A549 (cell line): Measurements from ENCODE around the gene GYS1. TPM values are rescaled to one million over a fixed set of nuclear protein-coding genes. Genes with fewer than 3 reads are reported as not detected.

Experiments used
- ATAC-seq, 2 experiments: fragments of 200-7000 bp in 1 of 2; fragments of >200 bp in 1 of 2; cut with Nextera tagmentation in 1 of 2; cut with Tn5 transposase in 1 of 2; 3 replicates each; pipeline versions ENCODE4 v1.8.0 to v1.9.1; 2018 to 2020; ENCODE audit warnings: mild to moderate bottlenecking in 1 of 2, moderate library complexity in 1 of 2
- CTCF ChIA-PET: fragments of 300-600 bp; sonication (Branson Sonifier 250); formaldehyde crosslinking; extraction: SDS; loops from one replicate; lab custom pipeline; 2021; ENCODE audit warnings: antibody characterized with exemption, inconsistent platforms; lab: Yijun Ruan, JAX
- POLR2A ChIA-PET: fragments of 350-600 bp; formaldehyde crosslinking; extraction: SDS; loops from one replicate; lab custom pipeline; 2021; ENCODE audit warnings: antibody characterized with exemption, inconsistent platforms; lab: Yijun Ruan, JAX
- DNase-seq, 2 experiments: peaks; one replicate each; pipeline versions ENCODE4 v3.0.0 to v3.0.0-alpha.2; 2011 to 2016; ENCODE audit warnings: low read depth in 1 of 2, low spot score in 1 of 2
- FAIRE-seq: peaks from 2 replicates; lab custom pipeline; 2011; peaks lifted over from hg19 to GRCh38; lab: Jason Lieb, UNC
- H3K27ac ChIP-seq, 2 experiments: fragments of >200 bp; sonication (Bioruptor Twin); formaldehyde crosslinking; 3 replicates each; pipeline ENCODE4 v1.5.1; 2016 to 2017
- H3K4me1 ChIP-seq: fragments of >200 bp; sonication (Bioruptor Twin); formaldehyde crosslinking; 3 replicates; pipeline ENCODE4 v1.6.1; 2016
- H3K4me2 ChIP-seq: fragments of >200 bp; sonication (Bioruptor Twin); formaldehyde crosslinking; 3 replicates; pipeline ENCODE4 v1.6.1; 2016
- H3K4me3 ChIP-seq: fragments of >200 bp; sonication (Bioruptor Twin); formaldehyde crosslinking; 3 replicates; pipeline ENCODE4 v1.5.1; 2016
- H3K9me3 ChIP-seq: fragments of >200 bp; sonication (Bioruptor Twin); formaldehyde crosslinking; 3 replicates; pipeline ENCODE4 v1.6.1; 2016
- BCL3 ChIP-seq: fragments of >200 bp; sonication (Bioruptor Twin); formaldehyde crosslinking; IDR thresholded peaks from 3 replicates; pipeline ENCODE4 v1.6.1; 2016
- CBX8 ChIP-seq: fragments of 200-600 bp; sonication (generic); IDR thresholded peaks from 2 replicates; pipeline ENCODE4 v1.6.1; 2016
- CHD2 ChIP-seq: fragments of 150-350 bp; IDR thresholded peaks from 2 replicates; pipeline ENCODE4 v1.6.1; 2014; ENCODE audit warnings: low read length; ENCODE audit not compliant: partially characterized antibody
- CTCF ChIP-seq: fragments of >200 bp; sonication (Bioruptor Twin); formaldehyde crosslinking; IDR thresholded peaks from 3 replicates; pipeline ENCODE4 v1.5.1; 2016
- EHF ChIP-seq: fragments of 250-450 bp; sonication (Bioruptor Pico); IDR thresholded peaks from 2 replicates; pipeline ENCODE4 v1.5.0; 2020; ENCODE audit warnings: mild to moderate bottlenecking
- EHMT2 ChIP-seq: fragments of 200-600 bp; sonication (generic); IDR thresholded peaks from 2 replicates; pipeline ENCODE4 v1.6.1; 2016; ENCODE audit warnings: antibody characterized with exemption, low read depth, mild to moderate bottlenecking, moderate library complexity
- EP300 ChIP-seq, 2 experiments: fragments of >200 bp; sonication (Bioruptor Twin); formaldehyde crosslinking; IDR thresholded peaks; 2 replicates in 1 of 2; 3 replicates in 1 of 2; pipeline ENCODE4 v1.6.1; 2016 to 2017
- ESRRA ChIP-seq: fragments of 150-350 bp; IDR thresholded peaks from 2 replicates; pipeline ENCODE4 v1.6.1; 2014; ENCODE audit warnings: mild to moderate bottlenecking, low read length, borderline replicate concordance
- FOSB ChIP-seq: fragments of 250-450 bp; sonication (Bioruptor Pico); IDR thresholded peaks from 2 replicates; pipeline ENCODE4 v1.5.0; 2020; ENCODE audit warnings: mild to moderate bottlenecking, moderate library complexity
- FOXS1 ChIP-seq: fragments of 250-450 bp; sonication (Bioruptor Pico); IDR thresholded peaks from 2 replicates; pipeline ENCODE4 v1.5.0; 2020; ENCODE audit warnings: mild to moderate bottlenecking, moderate library complexity
- GATA3 ChIP-seq: IDR thresholded peaks from 2 replicates; pipeline ENCODE4 v1.6.1; 2012; ENCODE audit warnings: borderline replicate concordance
- HDAC2 ChIP-seq: fragments of 200-600 bp; sonication (generic); IDR thresholded peaks from 2 replicates; pipeline ENCODE4 v1.6.1; 2016
- HMGXB4 ChIP-seq: fragments of 250-450 bp; sonication (Bioruptor Pico); IDR thresholded peaks from 2 replicates; pipeline ENCODE4 v1.5.0; 2021; ENCODE audit warnings: mild to moderate bottlenecking, moderate library complexity, borderline replicate concordance
- KDM5A ChIP-seq: fragments of 200-600 bp; sonication (generic); IDR thresholded peaks from 2 replicates; pipeline ENCODE4 v1.6.1; 2016; ENCODE audit warnings: antibody characterized with exemption, mild to moderate bottlenecking
- MAFK ChIP-seq: fragments of 450-650 bp; IDR thresholded peaks from 2 replicates; pipeline ENCODE4 v1.6.1; 2014; ENCODE audit not compliant: partially characterized antibody
- NFE2L2 ChIP-seq: fragments of 150-350 bp; conservative IDR thresholded peaks from 2 replicates; pipeline ENCODE4 v1.6.1; 2014; ENCODE audit warnings: low read length
- NPAS2 ChIP-seq: fragments of 250-450 bp; sonication (Bioruptor Pico); IDR thresholded peaks from 2 replicates; pipeline ENCODE4 v1.8.0; 2022; ENCODE audit warnings: mild to moderate bottlenecking, moderate library complexity, borderline replicate concordance
- NR3C1 ChIP-seq: fragments of >200 bp; sonication (Bioruptor Twin); formaldehyde crosslinking; IDR thresholded peaks from 3 replicates; pipeline ENCODE4 v1.6.1; 2017
- POLR2A ChIP-seq: IDR thresholded peaks from 2 replicates; pipeline ENCODE4 v1.6.1; 2012; ENCODE audit warnings: mild to moderate bottlenecking, low read length
- RAD21 ChIP-seq, 2 experiments: fragments of >200 bp in 1 of 2; sonication (Bioruptor Twin) in 1 of 2; formaldehyde crosslinking in 1 of 2; IDR thresholded peaks in 1 of 2; conservative IDR thresholded peaks in 1 of 2; 2 replicates in 1 of 2; 3 replicates in 1 of 2; pipeline ENCODE4 v1.6.1; 2012 to 2018; ENCODE audit warnings: inconsistent platforms in 1 of 2
- RCOR1 ChIP-seq: fragments of 150-350 bp; IDR thresholded peaks from 2 replicates; pipeline ENCODE4 v1.6.1; 2014; ENCODE audit warnings: antibody characterized with exemption, low read length, low read depth
- SREBF2 ChIP-seq: fragments of 450-650 bp; IDR thresholded peaks from 2 replicates; pipeline ENCODE4 v1.6.1; 2014; ENCODE audit warnings: mild to moderate bottlenecking, moderate library complexity
- TFCP2L1 ChIP-seq: fragments of 250-450 bp; sonication (Bioruptor Pico); IDR thresholded peaks from 2 replicates; pipeline ENCODE4 v1.5.0; 2021; ENCODE audit warnings: mild to moderate bottlenecking
- USF2 ChIP-seq: fragments of 450-650 bp; IDR thresholded peaks from 2 replicates; pipeline ENCODE4 v1.6.1; 2014; ENCODE audit warnings: antibody characterized with exemption
- ZFP36 ChIP-seq: fragments of 450-650 bp; IDR thresholded peaks from 2 replicates; pipeline ENCODE4 v1.6.1; 2014; ENCODE audit warnings: borderline replicate concordance; ENCODE audit not compliant: partially characterized antibody
- ZSCAN20 ChIP-seq: fragments of 250-450 bp; sonication (Bioruptor Pico); IDR thresholded peaks from 2 replicates; pipeline ENCODE4 v1.8.0; 2022; ENCODE audit warnings: mild to moderate bottlenecking, moderate library complexity
- WGBS: methylation state at CpG from one replicate; pipeline ENCODE4 v1.1.6; 2017; ENCODE audit errors: missing lambda C conversion rate; 5-methylcytosine and 5-hydroxymethylcytosine counted together
- polyA plus RNA-seq, 4 experiments: library from polyadenylated mRNA; depleted of rRNA in 3 of 4; stranded (reverse); fragments of >200 nt; fragmentation: RNase III in 1 of 4; extraction: RNeasy Plus Mini Kit Qiagen cat#74134 plus additional on column Dnase treatment in 1 of 4; gene quantifications; 2 replicates in 3 of 4; 3 replicates in 1 of 4; pipeline ENCODE4 v1.2.3, GENCODE V29; 2011 to 2017
- TF ChIP-seq, protein P1 (sequence below): fragments of 250-450 bp; sonication (Bioruptor Pico); IDR thresholded peaks from 2 replicates; pipeline ENCODE4 v1.5.0; 2020; ENCODE audit warnings: low read depth, mild to moderate bottlenecking, moderate library complexity
- TF ChIP-seq, protein P2 (sequence below): fragments of 200-600 bp; sonication (generic); IDR thresholded peaks from 2 replicates; pipeline ENCODE4 v1.6.1; 2016; ENCODE audit warnings: antibody characterized with exemption, mild to moderate bottlenecking, moderate library complexity
- TF ChIP-seq, protein P3 (sequence below): IDR thresholded peaks from 2 replicates; pipeline ENCODE4 v1.6.1; 2012; ENCODE audit warnings: low read depth, borderline replicate concordance

Gene GYS1
- polyA plus RNA-seq, 2 of the 4 experiments (the other 2 are of a cell fraction), result 10.3 to 24.8 TPM

- CTCF ChIA-PET, result interaction anchor here (0.6 to 18.4 kb wide), 7 partner anchors 11 to 694 kb away, joined by 3 to 332 read pairs (median 7); partner anchors contain the start of genes GYS1 and RUVBL2
- H3K27ac ChIP-seq, result peak overlapping the region; percentile 92 to 96
- no peak for TF ChIP-seq EHF (CRISPR knock-in tag)
- no peak for TF ChIP-seq SREBF2
- no peak for TF ChIP-seq EHMT2
- TF ChIP-seq GATA3, result no peak
- 0 out of 2 replicates have a peak, but pooled peaks have one; percentile 67 for TF ChIP-seq TFCP2L1 (CRISPR knock-in tag)
- no peak for TF ChIP-seq RCOR1
- TF ChIP-seq ZFP36, result no peak
- no peak for TF ChIP-seq HMGXB4 (CRISPR knock-in tag)
- no peak; the same call in 1 of the 2 replicates for TF ChIP-seq HDAC2
- TF ChIP-seq ESRRA, result no peak
- TF ChIP-seq, protein P1, sequence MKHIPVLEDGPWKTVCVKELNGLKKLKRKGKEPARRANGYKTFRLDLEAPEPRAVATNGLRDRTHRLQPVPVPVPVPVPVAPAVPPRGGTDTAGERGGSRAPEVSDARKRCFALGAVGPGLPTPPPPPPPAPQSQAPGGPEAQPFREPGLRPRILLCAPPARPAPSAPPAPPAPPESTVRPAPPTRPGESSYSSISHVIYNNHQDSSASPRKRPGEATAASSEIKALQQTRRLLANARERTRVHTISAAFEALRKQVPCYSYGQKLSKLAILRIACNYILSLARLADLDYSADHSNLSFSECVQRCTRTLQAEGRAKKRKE (CRISPR knock-in tag), result no peak
- TF ChIP-seq, protein P2, sequence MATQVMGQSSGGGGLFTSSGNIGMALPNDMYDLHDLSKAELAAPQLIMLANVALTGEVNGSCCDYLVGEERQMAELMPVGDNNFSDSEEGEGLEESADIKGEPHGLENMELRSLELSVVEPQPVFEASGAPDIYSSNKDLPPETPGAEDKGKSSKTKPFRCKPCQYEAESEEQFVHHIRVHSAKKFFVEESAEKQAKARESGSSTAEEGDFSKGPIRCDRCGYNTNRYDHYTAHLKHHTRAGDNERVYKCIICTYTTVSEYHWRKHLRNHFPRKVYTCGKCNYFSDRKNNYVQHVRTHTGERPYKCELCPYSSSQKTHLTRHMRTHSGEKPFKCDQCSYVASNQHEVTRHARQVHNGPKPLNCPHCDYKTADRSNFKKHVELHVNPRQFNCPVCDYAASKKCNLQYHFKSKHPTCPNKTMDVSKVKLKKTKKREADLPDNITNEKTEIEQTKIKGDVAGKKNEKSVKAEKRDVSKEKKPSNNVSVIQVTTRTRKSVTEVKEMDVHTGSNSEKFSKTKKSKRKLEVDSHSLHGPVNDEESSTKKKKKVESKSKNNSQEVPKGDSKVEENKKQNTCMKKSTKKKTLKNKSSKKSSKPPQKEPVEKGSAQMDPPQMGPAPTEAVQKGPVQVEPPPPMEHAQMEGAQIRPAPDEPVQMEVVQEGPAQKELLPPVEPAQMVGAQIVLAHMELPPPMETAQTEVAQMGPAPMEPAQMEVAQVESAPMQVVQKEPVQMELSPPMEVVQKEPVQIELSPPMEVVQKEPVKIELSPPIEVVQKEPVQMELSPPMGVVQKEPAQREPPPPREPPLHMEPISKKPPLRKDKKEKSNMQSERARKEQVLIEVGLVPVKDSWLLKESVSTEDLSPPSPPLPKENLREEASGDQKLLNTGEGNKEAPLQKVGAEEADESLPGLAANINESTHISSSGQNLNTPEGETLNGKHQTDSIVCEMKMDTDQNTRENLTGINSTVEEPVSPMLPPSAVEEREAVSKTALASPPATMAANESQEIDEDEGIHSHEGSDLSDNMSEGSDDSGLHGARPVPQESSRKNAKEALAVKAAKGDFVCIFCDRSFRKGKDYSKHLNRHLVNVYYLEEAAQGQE, result no peak
- no peak for TF ChIP-seq MAFK
- no peak for TF ChIP-seq CBX8
- no peak for TF ChIP-seq NR3C1
- no peak for TF ChIP-seq KDM5A
- no peak for TF ChIP-seq RAD21 (conservative IDR thresholded peaks at IDR 0.05 in 1 of 2, IDR thresholded peaks at IDR 0.05 in 1 of 2)
- no peak for TF ChIP-seq EP300 (IDR thresholded peaks at IDR 0.05)
- peak; percentile 27 for TF ChIP-seq CHD2
- TF ChIP-seq CTCF, result no peak
- TF ChIP-seq USF2, result no peak
- no peak; the same call in 1 of the 2 replicates for TF ChIP-seq POLR2A
- TF ChIP-seq FOXS1 (CRISPR knock-in tag), result no peak
- TF ChIP-seq, protein P3, sequence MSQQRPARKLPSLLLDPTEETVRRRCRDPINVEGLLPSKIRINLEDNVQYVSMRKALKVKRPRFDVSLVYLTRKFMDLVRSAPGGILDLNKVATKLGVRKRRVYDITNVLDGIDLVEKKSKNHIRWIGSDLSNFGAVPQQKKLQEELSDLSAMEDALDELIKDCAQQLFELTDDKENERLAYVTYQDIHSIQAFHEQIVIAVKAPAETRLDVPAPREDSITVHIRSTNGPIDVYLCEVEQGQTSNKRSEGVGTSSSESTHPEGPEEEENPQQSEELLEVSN, result no peak
- TF ChIP-seq FOSB (CRISPR knock-in tag), result peak; percentile 73
- TF ChIP-seq NPAS2 (CRISPR knock-in tag), result no peak
- no peak for TF ChIP-seq ZSCAN20
- TF ChIP-seq NFE2L2, result 0 out of 2 replicates have a peak, but pooled peaks have one; percentile 34
- no peak; the same call in 2 of the 3 replicates for TF ChIP-seq BCL3
Measured at GRCh38 chr19:48965806-48966540, 27.1 kb downstream of the GYS1 start.

More at GRCh38 chr19:48965806-48966540, 27.1 kb downstream of the GYS1 start:
- POLR2A ChIA-PET, result interaction anchor here (0.6 to 9.6 kb wide), 10 partner anchors 8 to 245 kb away, joined by 3 to 175 read pairs (median 6); partner anchors contain the start of genes BAX, GYS1, NUCB1 and PLEKHA4
- DNase-seq (peak; percentile 49 to 90), ATAC-seq (peak in 1 of 2 experiments; percentile 2; a peak in 3 of 6 replicates), FAIRE-seq (no peak)
- WGBS, result 1% methylated on average over 36 of the region's 36 CpGs
- H3K4me1 ChIP-seq, result peaks cover 62% of the 10 kb centered on the region
- peak overlapping the region; percentile 66 for H3K4me3 ChIP-seq
- H3K4me2 ChIP-seq, result peak overlapping the region; percentile 95
- no peaks in the 10 kb centered on the region for H3K9me3 ChIP-seq
